GM20000 (cell line): ENCODE results near the gene SUPT20H.

Source experiments
- DNase-seq: peaks from one replicate; pipeline ENCODE4 v3.0.0; 2012; ENCODE audit warnings: low spot score
- TF ChIP-seq, protein P1 (sequence below): IDR thresholded peaks from 2 replicates; pipeline ENCODE4 v1.5.1; 2012; ENCODE audit warnings: mild to moderate bottlenecking, control low read depth; ENCODE audit errors: extremely low read depth, missing control alignments

Gene SUPT20H

GRCh38 chr13:36959456-36960116, 99.9 kb downstream of the SUPT20H start:
- DNase-seq: no peak
- TF ChIP-seq, protein P1, sequence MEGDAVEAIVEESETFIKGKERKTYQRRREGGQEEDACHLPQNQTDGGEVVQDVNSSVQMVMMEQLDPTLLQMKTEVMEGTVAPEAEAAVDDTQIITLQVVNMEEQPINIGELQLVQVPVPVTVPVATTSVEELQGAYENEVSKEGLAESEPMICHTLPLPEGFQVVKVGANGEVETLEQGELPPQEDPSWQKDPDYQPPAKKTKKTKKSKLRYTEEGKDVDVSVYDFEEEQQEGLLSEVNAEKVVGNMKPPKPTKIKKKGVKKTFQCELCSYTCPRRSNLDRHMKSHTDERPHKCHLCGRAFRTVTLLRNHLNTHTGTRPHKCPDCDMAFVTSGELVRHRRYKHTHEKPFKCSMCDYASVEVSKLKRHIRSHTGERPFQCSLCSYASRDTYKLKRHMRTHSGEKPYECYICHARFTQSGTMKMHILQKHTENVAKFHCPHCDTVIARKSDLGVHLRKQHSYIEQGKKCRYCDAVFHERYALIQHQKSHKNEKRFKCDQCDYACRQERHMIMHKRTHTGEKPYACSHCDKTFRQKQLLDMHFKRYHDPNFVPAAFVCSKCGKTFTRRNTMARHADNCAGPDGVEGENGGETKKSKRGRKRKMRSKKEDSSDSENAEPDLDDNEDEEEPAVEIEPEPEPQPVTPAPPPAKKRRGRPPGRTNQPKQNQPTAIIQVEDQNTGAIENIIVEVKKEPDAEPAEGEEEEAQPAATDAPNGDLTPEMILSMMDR: no peak
